Ureter (tissue), 1 donor: Measurements from ENCODE around the gene CTPS1. TPM values are rescaled to one million over a fixed set of nuclear protein-coding genes. Genes with fewer than 3 reads are reported as not detected.

Experiments used
- DNase-seq: peaks from one replicate; pipeline ENCODE4 v3.0.0-alpha.2; 2020; ENCODE audit warnings: low spot score
- total RNA-seq: library from RNA; stranded (reverse); gene quantifications from one replicate; pipeline ENCODE4 v1.2.4, GENCODE V29; 2023
- donor health status: DM: yes; HTN: yes; CAD: no.

The CTPS1 gene
- total RNA-seq, 1 donor from 2014 or later: 51.0 TPM

DNA sequence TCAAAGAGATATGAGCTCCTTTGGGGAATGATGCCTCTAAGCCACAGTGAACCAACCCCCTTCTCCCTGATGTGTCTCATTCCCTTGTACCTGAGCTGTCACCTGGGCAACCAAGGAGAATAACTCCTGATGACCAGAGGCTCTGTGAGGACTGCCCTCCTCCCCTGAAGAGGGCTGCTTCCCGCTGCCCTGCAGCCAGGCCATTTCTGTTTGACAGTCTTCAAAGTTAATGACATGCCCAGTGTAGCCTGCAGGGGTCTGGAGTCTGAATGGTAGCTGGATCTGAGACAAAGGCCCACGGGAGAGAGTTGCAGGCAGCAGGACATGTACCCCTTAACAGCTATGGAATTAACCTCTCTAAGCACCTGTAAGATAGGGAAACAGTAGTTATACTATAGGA lies 45.5 kb downstream of the CTPS1 start:
- DNase-seq: no peak

DNA sequence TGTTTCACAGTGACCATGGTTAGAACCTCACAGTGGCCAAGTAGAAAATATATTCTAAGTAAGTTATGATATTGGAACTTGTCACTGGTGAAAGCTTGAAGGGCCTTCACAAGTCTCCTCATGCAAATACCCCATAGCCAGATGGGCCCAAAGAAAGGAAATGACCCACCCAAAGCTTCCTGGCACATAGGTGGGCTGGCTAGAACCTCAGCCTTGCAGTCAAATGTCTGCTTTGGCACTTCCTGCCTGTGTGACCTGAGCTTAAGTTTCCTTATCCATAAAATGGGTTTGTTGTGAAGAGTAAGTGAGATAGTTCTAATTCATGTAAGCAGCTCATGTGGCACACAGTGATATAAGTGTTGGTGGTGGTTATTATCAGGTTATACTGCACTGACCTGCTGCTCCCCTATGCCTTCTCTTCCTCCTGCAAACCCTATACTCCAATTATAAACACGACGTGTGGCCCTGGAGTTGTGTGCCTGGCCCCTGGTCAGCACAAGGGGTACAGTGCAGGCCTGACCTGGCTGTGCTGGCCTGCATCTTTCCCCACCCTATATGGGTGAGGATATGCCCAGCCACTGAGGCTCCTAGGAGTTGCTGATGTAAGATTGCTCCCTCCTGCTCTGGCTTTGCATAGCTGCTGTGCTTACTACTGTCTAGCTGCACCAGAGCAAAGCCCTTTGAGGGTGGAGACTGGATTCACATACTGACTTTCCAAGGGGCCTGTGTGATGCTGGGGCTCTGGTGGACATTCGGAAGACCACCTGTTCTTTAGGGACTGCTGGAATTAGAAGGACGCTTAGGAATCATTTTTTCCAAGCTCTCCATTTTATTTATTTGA lies 46.7 kb downstream of the CTPS1 start:
- DNase-seq: no peak

DNA sequence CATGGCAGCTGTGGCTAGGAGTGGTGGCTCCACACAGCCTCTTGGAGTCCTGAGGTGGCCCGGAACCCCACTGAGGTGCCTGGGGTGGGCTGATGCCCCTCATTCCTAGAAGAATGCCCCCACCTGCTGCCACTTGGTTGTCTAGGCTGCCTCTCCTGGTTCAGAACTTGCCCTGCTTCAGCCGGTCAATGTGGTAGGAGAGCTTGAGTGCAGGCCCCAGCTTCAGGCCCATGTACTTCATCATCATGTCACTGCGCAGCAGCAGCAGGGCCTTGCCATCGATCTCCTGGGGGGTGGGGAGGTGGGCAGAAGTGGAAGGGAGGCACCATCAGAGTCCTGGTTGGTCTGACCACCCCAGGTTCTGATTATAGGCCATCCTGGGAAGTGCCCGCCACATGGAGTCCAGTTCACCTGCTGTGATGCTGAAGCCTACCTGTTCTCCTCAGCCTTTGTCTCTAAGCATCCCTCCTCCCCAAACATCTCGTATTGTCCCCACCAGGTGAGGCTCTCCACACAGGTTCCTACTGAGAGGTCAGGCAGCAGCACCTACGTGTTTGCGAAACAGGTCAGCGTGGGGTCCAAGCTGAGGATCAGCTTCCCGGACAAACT lies 48.6 kb downstream of the CTPS1 start:
- no peak for DNase-seq

DNA sequence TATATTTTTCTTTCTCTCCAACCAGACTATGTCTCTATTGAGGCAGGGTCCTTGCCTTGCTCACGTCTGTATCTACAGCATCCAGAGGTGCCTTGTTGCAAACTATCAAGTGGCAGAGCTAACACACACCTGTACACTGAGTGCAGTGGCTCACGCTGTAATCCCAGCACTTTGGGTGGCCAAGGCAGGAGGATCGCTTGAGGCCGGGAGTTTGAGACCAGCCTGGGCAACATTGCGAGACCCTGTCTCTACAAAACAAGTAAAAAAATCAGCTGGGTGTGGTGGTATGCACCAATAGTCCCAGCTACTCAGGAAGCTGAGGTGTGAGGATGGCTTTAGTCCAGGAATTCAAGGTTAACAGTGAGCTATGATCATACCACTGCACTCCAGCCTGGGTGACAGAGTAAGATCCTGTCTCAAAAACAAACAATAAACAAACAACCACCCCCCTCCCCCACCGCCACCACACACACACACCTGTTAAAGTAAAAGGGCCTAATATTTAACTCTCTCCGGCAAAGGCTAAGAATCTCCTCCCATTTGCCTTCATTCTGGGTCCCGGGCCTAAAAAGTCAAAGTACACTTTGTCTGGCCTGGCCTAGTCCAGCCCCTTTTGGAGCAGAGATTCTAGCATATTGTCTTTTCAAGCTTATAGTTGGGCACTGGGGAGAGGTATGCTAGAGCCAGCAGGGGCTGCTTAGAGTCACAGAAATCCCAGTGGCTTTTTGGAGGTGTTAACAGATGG lies 51.5 kb downstream of the CTPS1 start:
- no peak for DNase-seq

DNA sequence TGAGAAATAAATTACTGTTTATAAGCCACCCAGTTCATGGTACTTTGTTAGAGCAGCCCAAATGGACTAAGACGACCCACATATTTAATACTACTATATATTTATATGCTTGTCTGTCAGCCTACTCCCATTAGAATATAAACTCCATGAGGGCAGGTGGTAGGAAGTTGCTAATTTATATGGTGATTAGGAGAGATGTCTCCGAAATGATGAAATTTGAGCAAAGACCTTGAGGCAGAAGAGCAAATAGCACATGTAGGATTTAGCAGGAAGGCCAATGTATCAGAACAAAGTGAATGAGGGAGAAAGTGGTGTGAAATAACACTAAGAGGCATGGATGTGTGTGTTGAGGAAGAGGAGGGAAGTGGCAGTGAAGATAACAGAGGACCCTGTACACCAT lies 52.7 kb downstream of the CTPS1 start:
- DNase-seq: no peak

DNA sequence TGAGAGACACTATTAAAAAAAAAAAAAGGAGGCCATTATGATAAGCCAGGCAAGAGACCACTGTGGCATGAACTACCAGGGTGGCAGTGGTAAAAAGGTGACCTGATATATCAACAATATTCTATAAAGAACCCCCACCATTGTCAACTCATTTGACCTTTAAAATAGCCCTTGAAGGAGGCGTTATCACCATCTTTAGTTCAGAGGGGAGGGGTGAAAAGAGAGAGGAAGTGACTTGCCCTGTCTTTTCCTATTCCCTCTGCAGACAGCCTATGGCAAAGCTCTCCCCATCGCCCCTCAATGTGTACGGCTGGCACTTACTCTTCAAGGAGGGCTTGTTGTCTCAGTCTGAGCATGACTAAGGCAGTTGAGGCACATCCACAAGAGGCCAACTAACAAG lies 53.8 kb downstream of the CTPS1 start:
- DNase-seq: no peak

DNA sequence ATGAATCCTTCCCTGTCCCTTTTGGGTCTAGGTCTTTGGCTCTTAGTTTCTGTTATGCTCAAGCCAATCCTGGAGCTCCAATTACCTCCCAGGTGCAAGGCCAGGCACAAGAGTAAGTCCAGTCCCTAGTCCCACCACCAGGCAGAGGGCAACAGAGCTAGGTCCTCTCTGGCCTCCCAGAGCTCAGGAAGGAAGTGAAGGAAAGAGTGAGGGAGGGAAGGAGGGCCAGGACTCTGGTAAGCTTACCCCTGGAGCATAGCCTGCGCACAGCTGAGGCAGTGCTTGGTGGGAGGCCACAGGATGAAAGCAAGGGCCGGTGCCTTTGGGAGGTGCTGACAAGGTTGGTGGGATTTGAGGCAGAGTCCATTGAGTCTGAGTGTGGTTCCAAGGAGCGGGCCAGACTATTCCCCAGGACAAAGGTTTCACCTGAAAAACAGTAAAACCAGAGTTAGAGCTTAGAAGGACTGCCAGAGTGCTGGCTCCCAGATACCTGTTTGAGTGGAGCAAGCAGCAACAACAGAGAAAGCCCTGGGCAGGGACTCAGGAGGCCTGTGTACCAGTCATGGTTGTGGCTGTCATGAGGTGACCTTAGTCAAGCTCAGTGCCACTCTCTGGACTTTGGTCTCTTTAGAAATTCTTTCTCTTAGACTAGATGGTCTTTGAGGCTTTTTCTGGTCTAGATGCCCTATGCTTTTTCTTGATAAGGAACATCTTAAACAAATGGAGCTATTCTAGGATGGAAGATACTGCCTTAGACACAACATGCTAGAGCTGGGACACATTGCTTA lies 57.8 kb downstream of the CTPS1 start:
- no peak for DNase-seq

DNA sequence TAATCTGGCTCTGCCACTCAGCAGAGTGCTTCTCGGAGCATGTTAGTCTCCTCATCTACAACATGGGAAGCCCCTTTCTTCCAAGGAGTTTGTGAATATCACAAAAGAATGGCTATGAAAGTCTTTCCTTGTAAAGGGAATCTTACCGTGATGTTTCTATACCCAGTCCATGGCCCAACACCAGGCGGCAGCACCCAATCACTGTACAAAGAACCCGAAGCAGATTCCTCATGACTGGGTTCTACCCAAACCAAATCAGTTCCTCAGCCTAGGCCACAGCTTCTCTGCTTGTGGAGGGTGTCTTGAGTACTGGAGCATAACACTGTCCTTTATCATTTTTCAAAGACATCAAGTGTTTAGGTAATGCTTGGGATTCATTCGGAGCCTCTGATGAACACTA lies 58.6 kb downstream of the CTPS1 start:
- DNase-seq: no peak

DNA sequence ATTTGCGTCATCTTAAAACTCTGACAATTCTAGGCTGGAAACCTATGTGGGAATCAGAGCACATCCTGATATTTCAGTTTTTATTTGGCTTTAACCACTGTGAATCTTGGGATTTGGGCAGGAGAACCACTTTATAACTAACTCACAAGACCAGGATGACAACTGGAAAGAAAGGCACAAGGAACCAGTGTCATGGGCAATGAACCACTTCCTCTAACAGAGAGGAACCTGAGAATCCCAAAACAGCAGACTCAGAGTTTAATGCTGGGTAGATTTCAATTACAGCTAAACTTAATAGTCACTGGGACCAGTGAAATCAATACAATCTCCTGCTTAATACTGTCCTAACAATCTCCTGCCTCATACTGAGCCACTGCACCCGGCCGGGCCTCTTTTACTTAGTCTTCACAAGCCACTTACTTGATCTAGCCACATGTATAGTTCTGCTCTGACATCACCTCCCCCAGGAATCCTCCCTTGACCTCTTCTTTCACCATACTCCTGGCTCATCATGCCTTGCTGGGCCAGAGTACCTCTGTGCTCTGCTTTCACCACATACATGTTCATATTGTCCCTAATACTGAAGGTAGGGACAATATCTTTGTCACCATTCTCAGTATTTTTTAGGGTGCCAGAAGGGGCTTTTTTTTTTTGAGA lies 62.2 kb downstream of the CTPS1 start:
- DNase-seq: no peak

DNA sequence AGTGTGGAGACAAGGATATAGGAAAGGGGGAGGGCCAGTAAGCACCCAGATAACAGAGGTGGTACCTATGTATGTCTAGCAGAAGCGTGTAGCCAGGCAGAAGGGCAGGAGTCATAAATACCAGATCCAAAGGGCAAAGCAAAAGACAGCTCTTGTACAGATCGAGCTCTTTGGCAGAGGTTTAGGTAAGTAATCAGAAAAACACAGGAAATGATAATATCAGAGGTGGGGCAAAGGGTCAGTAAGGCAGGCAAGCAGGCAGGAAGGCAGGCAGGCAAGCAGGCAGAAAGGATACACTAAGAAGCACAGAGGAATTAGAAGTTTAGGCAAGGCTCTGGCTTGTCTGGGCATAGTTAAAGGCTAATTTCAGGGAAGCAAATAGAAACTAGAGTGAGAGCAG lies 64.7 kb downstream of the CTPS1 start:
- no peak for DNase-seq

DNA sequence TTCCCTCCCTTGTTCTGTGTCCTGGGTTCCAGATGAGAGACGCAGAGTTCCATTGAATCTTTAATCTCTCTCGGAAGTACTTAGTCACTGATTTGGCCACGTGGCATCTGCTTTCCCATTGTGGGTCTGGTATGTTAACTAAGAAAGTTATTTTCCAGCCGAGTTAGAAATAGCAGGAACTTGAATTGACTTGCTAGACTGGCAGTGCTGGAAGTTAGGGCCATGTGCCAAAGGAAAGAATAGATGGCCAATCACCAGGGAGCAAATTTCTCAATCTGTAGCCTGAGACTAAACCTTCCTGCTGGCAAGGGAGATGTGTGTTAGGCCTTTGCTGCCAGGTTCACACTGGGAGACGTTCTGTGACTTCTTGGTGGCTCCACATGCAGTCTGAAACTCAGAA lies 66.2 kb downstream of the CTPS1 start:
- peak; percentile 87 for DNase-seq

DNA sequence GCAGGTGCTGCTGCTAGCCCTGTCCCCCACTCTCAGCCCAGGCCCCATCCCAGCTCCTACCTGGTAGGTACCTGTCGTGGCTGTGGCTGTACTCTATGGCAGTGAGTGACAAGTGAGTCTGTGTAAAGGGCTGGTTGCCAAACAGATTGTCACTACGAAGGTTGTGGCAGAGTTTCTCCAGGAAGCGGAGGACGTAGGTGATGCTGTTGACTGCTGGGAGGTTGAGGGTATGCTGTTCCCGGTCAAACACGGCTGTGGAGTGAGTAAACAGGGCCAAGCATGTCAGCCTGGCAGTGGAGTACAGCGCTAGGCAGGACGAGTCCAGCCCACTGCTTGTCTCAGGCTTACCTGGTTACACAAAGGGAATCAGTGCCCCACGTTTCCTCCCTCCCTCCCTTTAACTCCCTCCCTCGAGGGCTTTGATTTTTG lies 66.9 kb downstream of the CTPS1 start:
- peak; percentile 69 for DNase-seq

DNA sequence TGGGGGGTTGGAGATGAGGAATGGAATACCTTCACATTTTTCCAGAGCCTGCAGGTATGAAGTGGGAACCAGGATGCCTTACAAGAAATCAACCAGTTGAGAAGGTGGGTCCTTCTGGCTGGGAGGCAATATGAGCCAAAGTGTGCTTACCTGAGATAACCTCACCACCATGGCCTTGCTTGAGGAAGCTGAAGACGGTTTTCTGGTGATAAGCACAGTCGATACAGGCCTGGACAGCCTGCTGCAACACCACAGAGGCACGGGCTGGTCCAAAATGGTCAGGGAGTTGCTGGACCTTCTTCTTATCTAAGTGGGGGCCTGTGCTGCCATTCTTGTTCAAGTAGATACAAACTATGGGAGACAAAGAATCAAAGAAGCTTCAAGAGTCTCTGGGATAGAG lies 69.0 kb downstream of the CTPS1 start:
- no peak for DNase-seq

DNA sequence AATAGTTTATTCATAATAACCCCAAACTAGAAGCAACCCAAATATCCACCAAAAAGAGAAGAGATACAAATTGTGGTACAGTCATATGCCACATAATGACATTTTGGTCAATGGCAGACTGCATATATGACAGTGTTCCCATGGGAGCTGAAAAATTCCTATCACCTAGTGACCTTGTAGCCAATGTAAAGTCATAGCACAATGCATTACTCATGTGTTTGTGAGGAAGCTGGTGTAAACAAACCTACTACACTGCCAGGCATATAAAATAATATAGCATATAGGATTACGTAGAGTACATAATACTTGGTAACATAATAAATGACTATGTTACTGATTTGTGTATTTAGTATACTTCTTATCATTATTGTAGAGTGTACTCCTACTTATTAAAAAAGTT lies 71.5 kb downstream of the CTPS1 start:
- DNase-seq: no peak

DNA sequence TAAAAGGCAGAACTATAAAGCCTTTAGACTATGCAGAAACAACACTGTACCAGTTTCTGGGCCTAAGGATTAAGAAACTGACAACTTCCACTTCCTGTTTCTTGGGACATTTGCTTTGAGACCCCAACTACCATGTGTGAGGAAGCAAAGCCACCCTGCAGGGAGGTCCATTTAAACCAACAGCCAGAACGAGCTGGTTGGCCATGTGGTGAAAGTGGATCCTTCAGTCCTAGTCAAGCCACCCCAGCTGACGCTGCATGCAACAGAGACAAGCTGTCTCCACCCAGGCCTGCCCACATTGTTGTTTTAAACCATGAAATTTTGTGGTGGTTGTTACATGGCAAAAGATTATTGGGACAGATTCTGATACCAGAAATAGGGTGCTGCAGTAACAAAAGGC lies 73.8 kb downstream of the CTPS1 start:
- no peak for DNase-seq

DNA sequence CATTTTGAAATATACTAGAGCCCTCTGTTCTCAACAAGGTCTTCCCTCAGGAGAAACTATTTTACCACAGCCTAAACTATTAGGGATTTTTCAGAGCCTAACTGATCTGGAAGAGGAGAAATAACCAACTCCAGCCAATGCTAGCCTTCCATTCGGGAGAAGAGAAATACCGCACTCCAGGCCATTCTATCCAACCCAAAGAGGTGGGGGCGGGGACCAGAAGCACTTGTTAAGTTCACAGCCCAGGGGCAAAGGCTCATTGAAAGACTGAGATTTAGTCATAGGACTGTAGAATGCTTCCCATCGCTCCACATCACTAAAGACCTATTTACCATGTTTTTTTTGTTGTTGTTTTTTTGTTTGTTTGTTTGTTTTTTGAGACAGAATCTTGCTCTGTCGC lies 77.4 kb downstream of the CTPS1 start:
- DNase-seq: no peak

Other genes with a start within 250 kb of the CTPS1 start
- 3.7 TPM for gene KCNQ4, start 195.9 kb upstream of the CTPS1 start, total RNA-seq
- 17.9 TPM for gene CITED4, start 117.3 kb upstream of the CTPS1 start, total RNA-seq
- 0.68 TPM for gene SLFNL1, start 42.0 kb downstream of the CTPS1 start, total RNA-seq